Upper lobe of left lung (tissue), 6 donors: Measurements from ENCODE around the gene ADGRG3. TPM values are rescaled to one million over a fixed set of nuclear protein-coding genes. Genes with fewer than 3 reads are reported as not detected.

Experiments
- ATAC-seq, 2 donors: fragments of 200-7000 bp; cut with Tn5 transposase; one replicate each; pipeline ENCODE4 v1.9.1; 2022; ENCODE audit warnings: mild to moderate bottlenecking in 2 of 2, moderate library complexity in 2 of 2; ENCODE audit not compliant: low FRiP score in 2 of 2
- DNase-seq, 2 donors: peaks; one replicate each; pipeline ENCODE4 v3.0.0-alpha.2; 2019 to 2020
- H3K27ac ChIP-seq, 4 donors: fragments of 200-600 bp; sonication (generic); one replicate each; pipeline ENCODE4 v1.5.1; 2016 to 2019
- H3K27me3 ChIP-seq, 4 donors: fragments of 200-600 bp; sonication (generic); one replicate each; pipeline ENCODE4 v1.5.1; 2017 to 2019
- H3K36me3 ChIP-seq, 4 donors: fragments of 200-600 bp; sonication (generic); one replicate each; pipeline ENCODE4 v1.5.1; 2016 to 2019
- H3K4me1 ChIP-seq, 4 donors: fragments of 200-600 bp; sonication (generic); one replicate each; pipeline ENCODE4 v1.5.1; 2018 to 2019
- H3K4me3 ChIP-seq, 4 donors: fragments of 200-600 bp; sonication (generic); one replicate each; pipeline ENCODE4 v1.5.1; 2017 to 2019; ENCODE audit warnings: mild to moderate bottlenecking in 2 of 4, moderate library complexity in 1 of 4
- H3K9me3 ChIP-seq, 4 donors: fragments of 200-600 bp; sonication (generic); one replicate each; pipeline ENCODE4 v1.5.1; 2018 to 2019
- CTCF ChIP-seq, 6 experiments: fragments of 450-650 bp in 4 of 6; fragments of 200-600 bp in 2 of 6; sonication (generic) in 2 of 6; IDR thresholded peaks; one replicate each; pipeline ENCODE4 v1.5.1; 2016 to 2019; ENCODE audit warnings: antibody characterized with exemption in 6 of 6
- EP300 ChIP-seq, 4 donors: sonication (generic); formaldehyde crosslinking; IDR thresholded peaks; one replicate each; pipeline ENCODE4 v1.5.1; 2017; ENCODE audit warnings: antibody characterized with exemption in 4 of 4, control low read depth in 2 of 4
- POLR2A ChIP-seq, 4 donors: fragments of 450-650 bp; IDR thresholded peaks; one replicate each; pipeline ENCODE4 v1.5.1; 2016 to 2017; ENCODE audit warnings: antibody characterized with exemption in 4 of 4, mild to moderate bottlenecking in 2 of 4
- POLR2AphosphoS5 ChIP-seq, 2 donors: sonication (generic); formaldehyde crosslinking; IDR thresholded peaks; one replicate each; pipeline ENCODE4 v1.5.1; 2017; ENCODE audit warnings: antibody characterized with exemption in 2 of 2
- WGBS, 2 donors: methylation state at CpG; one replicate each; pipeline ENCODE4 v1.1.5; 2017 to 2018; 5-methylcytosine and 5-hydroxymethylcytosine counted together
- total RNA-seq, 6 donors: library from RNA; depleted of rRNA in 4 of 6; stranded (reverse); fragments of >200 nt in 4 of 6; gene quantifications; one replicate each; pipeline versions ENCODE4 v1.1.0 to v1.2.1, GENCODE V29; 2016 to 2021
- donor health status: DM: no; HTN: no; CAD: no; lungs with moderate emphysema.
- donor health status: DM: no; HTN: yes; CAD: no; lungs with severe emphysema.

The ADGRG3 gene
- total RNA-seq, 6 donors from 2014 or later, result 3.1 to 17.2 (median 8.4) TPM

- H3K27ac ChIP-seq, result peak overlapping the region; percentile 74 to 86 (median 83)
- no peak for ATAC-seq
Observed at GRCh38 chr16:57639172-57639887, 28.8 kb upstream of the ADGRG3 start.

GRCh38 chr16:57640185-57640584 is 27.9 kb upstream of the ADGRG3 start:
- ATAC-seq (no peak), DNase-seq (no peak)
- Histone ChIP-seq H3K4me1 (peaks cover 57 to 70% (median 65%) of the 10 kb centered on the region in 4 donors), H3K9me3 (no peaks in the 10 kb centered on the region), H3K36me3 (peaks cover 0 to 16% (median 0%) of the 10 kb centered on the region in 4 donors), H3K27ac (peak overlapping the region in 3 of 4 donors; percentile 14 to 86 (median 83)), H3K4me3 (no peak overlapping the region), H3K27me3 (no peaks in the 10 kb centered on the region)
- TF ChIP-seq EP300 (IDR thresholded peaks at IDR 0.05), result no peak
- TF ChIP-seq CTCF (IDR thresholded peaks at IDR 0.05), result no peak
- TF ChIP-seq POLR2A (IDR thresholded peaks at IDR 0.05), result no peak
- no peak for TF ChIP-seq POLR2AphosphoS5 (IDR thresholded peaks at IDR 0.05)
- WGBS, 2 donors, result 77% methylated on average over 9 of the region's 9 CpGs

More at GRCh38 chr16:57639172-57639887, 28.8 kb upstream of the ADGRG3 start:
- 52 to 59% methylated on average over 18 to 22 of the region's 23 CpGs for WGBS, 2 donors
- TF ChIP-seq POLR2A (IDR thresholded peaks at IDR 0.05), result no peak
- TF ChIP-seq POLR2AphosphoS5 (IDR thresholded peaks at IDR 0.05), result no peak
- TF ChIP-seq CTCF (IDR thresholded peaks at IDR 0.05), result no peak
- no peak for TF ChIP-seq EP300 (IDR thresholded peaks at IDR 0.05)
- H3K36me3 ChIP-seq, result peaks cover 0 to 10% (median 0%) of the 10 kb centered on the region in 4 donors
- no peaks in the 10 kb centered on the region for H3K27me3 ChIP-seq
- no peak overlapping the region for H3K4me3 ChIP-seq
- H3K4me1 ChIP-seq, result peaks cover 58 to 73% (median 69%) of the 10 kb centered on the region in 4 donors
- H3K9me3 ChIP-seq, result no peaks in the 10 kb centered on the region
- no peak for DNase-seq

- Histone ChIP-seq H3K4me1 (peaks cover 59 to 74% (median 64%) of the 10 kb centered on the region in 4 donors), H3K36me3 (peaks cover 0 to 16% (median 0%) of the 10 kb centered on the region in 4 donors), H3K4me3 (no peak overlapping the region), H3K9me3 (no peaks in the 10 kb centered on the region), H3K27ac (peak overlapping the region in 3 of 4 donors; percentile 14 to 86 (median 38)), H3K27me3 (no peaks in the 10 kb centered on the region)
- DNase-seq (no peak), ATAC-seq (no peak)
- no peak for TF ChIP-seq CTCF (IDR thresholded peaks at IDR 0.05)
- TF ChIP-seq POLR2AphosphoS5 (IDR thresholded peaks at IDR 0.05), result no peak
- TF ChIP-seq EP300 (IDR thresholded peaks at IDR 0.05), result no peak
- TF ChIP-seq POLR2A (IDR thresholded peaks at IDR 0.05), result no peak
- 61 to 68% methylated on average over 6 to 7 of the region's 8 CpGs for WGBS, 2 donors
Observed at GRCh38 chr16:57640612-57641011, 27.5 kb upstream of the ADGRG3 start.

GRCh38 chr16:57642160-57643135 is 25.7 kb upstream of the ADGRG3 start:
- DNase-seq, result no peak
- peak overlapping the region; percentile 27 to 66 (median 64) for H3K27ac ChIP-seq
- H3K4me1 ChIP-seq, result peaks cover 57 to 71% (median 63%) of the 10 kb centered on the region in 4 donors

More at GRCh38 chr16:57642160-57643135, 25.7 kb upstream of the ADGRG3 start:
- WGBS, 2 donors, result 70 to 79% methylated on average over 10 to 11 of the region's 11 CpGs
- H3K4me3 ChIP-seq, result no peak overlapping the region
- ATAC-seq, result no peak
- H3K9me3 ChIP-seq, result no peaks in the 10 kb centered on the region
- H3K27me3 ChIP-seq, result no peaks in the 10 kb centered on the region
- TF ChIP-seq EP300 (IDR thresholded peaks at IDR 0.05) (no peak), CTCF (IDR thresholded peaks at IDR 0.05) (no peak), POLR2AphosphoS5 (IDR thresholded peaks at IDR 0.05) (no peak), POLR2A (IDR thresholded peaks at IDR 0.05) (no peak)
- H3K36me3 ChIP-seq, result peaks cover 0 to 16% (median 0%) of the 10 kb centered on the region in 4 donors
